K562 (cell line): Measurements from ENCODE around the gene SLC34A3. TPM values are rescaled to one million over a fixed set of nuclear protein-coding genes. Genes with fewer than 3 reads are reported as not detected.
A peak's percentile ranks its signal among the peaks of the same experiment; 100 is the strongest.

Source experiments
- CBX3 ChIP-seq, 2 experiments: IDR thresholded peaks; 1 replicate in 1 of 2; 2 replicates in 1 of 2; pipeline ENCODE4 v1.6.1; 2012; ENCODE audit warnings: inconsistent platforms in 2 of 2, low read length in 2 of 2, borderline replicate concordance in 1 of 2, control low read depth in 1 of 2
- DPF2 ChIP-seq: fragments of 450-650 bp; IDR thresholded peaks from 2 replicates; pipeline ENCODE4 v1.6.1; 2016
- FIP1L1 ChIP-seq: fragments of 200-400 bp; formaldehyde crosslinking; IDR thresholded peaks from 2 replicates; pipeline ENCODE4 v1.6.1; 2018; ENCODE audit warnings: mild to moderate bottlenecking, low read depth, low read length; ENCODE audit not compliant: poor library complexity, severe bottlenecking
- HDAC6 ChIP-seq: IDR thresholded peaks from 2 replicates; pipeline ENCODE4 v1.6.1; 2012; ENCODE audit warnings: low read depth, mild to moderate bottlenecking, control low read depth, inconsistent platforms, low read length, moderate library complexity
- HNRNPL ChIP-seq: fragments of 200-400 bp; formaldehyde crosslinking; IDR thresholded peaks from 2 replicates; pipeline ENCODE4 v1.6.1; 2017; ENCODE audit warnings: low read depth, mild to moderate bottlenecking, low read length
- NRF1 ChIP-seq, 2 experiments: fragments of 450-650 bp; IDR thresholded peaks in 1 of 2; conservative IDR thresholded peaks in 1 of 2; 2 replicates each; pipeline ENCODE4 v1.6.1; 2014; ENCODE audit warnings: mild to moderate bottlenecking in 2 of 2
- POLR2B ChIP-seq: fragments of 450-650 bp; IDR thresholded peaks from 2 replicates; pipeline ENCODE4 v1.6.1; 2018; ENCODE audit warnings: low read depth; ENCODE audit not compliant: partially characterized antibody
- RB1 ChIP-seq: fragments of 450-650 bp; IDR thresholded peaks from 2 replicates; pipeline ENCODE4 v1.6.1; 2017; ENCODE audit warnings: low read depth, mild to moderate bottlenecking
- RBBP5 ChIP-seq: fragments of 200-600 bp; sonication (generic); IDR thresholded peaks from 2 replicates; pipeline ENCODE4 v1.6.1; 2012; ENCODE audit warnings: borderline replicate concordance, mild to moderate bottlenecking, low read length, control low read depth, inconsistent platforms; ENCODE audit not compliant: insufficient read depth, poor library complexity, severe bottlenecking
- SAFB ChIP-seq: fragments of 200-400 bp; formaldehyde crosslinking; IDR thresholded peaks from 2 replicates; pipeline ENCODE4 v1.6.1; 2017; ENCODE audit warnings: low read depth, low read length, borderline replicate concordance
- SIN3A ChIP-seq, 2 experiments: fragments of 150-350 bp in 1 of 2; IDR thresholded peaks; 2 replicates each; pipeline ENCODE4 v1.6.1; 2011 to 2016; ENCODE audit warnings: borderline replicate concordance in 2 of 2, low read depth in 2 of 2, low read length in 2 of 2, mild to moderate bottlenecking in 2 of 2, moderate library complexity in 2 of 2; ENCODE audit not compliant: control insufficient read depth in 1 of 2
- SREBF1 ChIP-seq: fragments of 150-350 bp; IDR thresholded peaks from 2 replicates; pipeline ENCODE4 v1.6.1; 2014; ENCODE audit warnings: antibody characterized with exemption, low read depth, low read length, borderline replicate concordance
- polyA plus RNA-seq, 8 experiments: library from polyadenylated mRNA; depleted of rRNA in 4 of 8; stranded (reverse) in 5 of 8; unstranded in 3 of 8; fragments of >200 nt; fragmentation: Nextera tagmentation in 2 of 8; fragmentation: Illumina TruSeq in 1 of 8; extraction: Ambion mirVana in 2 of 8; extraction: Trizol in 1 of 8; gene quantifications; 2 replicates each; pipeline versions ENCODE4 v1.2.1 to v1.2.3, GENCODE V29; 2011 to 2014; ENCODE audit warnings: inconsistent platforms in 1 of 8, missing spikeins in 1 of 8
- total RNA-seq, 7 experiments: library from RNA; depleted of rRNA in 6 of 7; stranded (reverse); fragments of >200 nt in 6 of 7; fragmentation: Illumina TruSeq in 2 of 7; extraction: Trizol in 2 of 7; gene quantifications; 2 replicates each; pipeline versions ENCODE4 v1.2.1 to v1.2.3, GENCODE V29; 2011 to 2021; ENCODE audit warnings: low replicate concordance in 1 of 7
- TF ChIP-seq, protein P1 (sequence below): fragments of 250-450 bp; sonication (Bioruptor Pico); IDR thresholded peaks from 2 replicates; pipeline ENCODE4 v1.5.0; 2020; ENCODE audit warnings: mild to moderate bottlenecking, borderline replicate concordance
- TF ChIP-seq, protein P2 (sequence below): sonication (generic); formaldehyde crosslinking; IDR thresholded peaks from 2 replicates; pipeline ENCODE4 v1.8.0; 2023; ENCODE audit warnings: mild to moderate bottlenecking, missing genetic modification reagents
- TF ChIP-seq, protein P3 (sequence below): fragments of 250-450 bp; sonication (Bioruptor Pico); IDR thresholded peaks from 2 replicates; pipeline ENCODE4 v1.5.0; 2021
- TF ChIP-seq, protein P4 (sequence below), 2 experiments: fragments of 450-650 bp; IDR thresholded peaks; 2 replicates each; pipeline ENCODE4 v1.6.1; 2016

The SLC34A3 gene
- total and polyA plus RNA-seq, 9 of the 15 experiments (the other 6 are each of a cell fraction or from before 2014, with no cell fraction given) = not detected

DNA sequence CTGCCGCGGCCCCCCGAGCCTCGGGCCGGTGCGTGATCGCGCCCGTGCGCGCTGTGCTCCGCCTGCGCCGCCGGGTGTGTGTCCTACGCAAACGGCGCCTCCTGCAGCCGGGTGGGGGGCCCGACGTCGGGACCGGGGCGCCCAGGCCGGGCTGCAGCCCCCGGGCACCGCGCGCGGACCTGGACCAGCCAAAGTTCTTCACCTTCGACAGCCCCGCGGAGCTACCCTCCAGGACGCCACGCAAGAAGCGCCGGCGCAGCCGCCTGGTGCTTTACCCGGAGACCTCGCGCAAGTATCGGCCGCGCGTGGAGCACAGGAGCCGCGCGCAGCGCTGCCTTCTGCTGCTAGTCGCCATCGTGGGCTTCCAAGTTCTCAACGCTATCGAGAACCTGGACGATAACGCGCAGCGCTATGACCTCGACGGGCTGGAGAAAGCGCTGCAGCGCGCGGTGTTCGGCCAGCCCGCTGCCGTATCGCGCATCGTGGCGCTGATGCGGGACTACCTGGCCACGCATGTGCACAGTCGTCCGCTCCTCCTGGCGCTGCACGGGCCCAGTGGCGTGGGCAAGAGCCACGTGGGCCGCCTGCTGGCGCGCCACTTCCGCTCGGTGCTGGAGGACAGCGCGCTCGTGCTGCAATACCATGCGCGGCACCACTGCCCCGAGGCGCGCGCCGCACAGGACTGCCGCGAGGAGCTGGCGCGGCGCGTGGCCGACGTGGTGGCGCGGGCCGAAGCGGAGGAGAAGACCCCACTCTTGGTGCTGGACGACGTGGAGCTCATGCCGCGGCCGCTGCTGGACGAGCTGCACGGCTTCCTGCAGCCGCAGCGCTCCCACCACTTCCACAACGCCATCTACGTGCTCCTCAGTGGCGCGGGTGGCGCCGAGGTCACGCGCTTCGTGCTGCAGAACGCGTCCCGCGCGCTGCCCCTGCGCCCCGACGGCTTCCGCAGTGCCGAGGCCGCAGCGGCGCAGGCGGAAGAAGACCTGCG is 48.3 kb downstream of the SLC34A3 start (continued):
- 0 out of 2 replicates have a peak, but pooled peaks have one; percentile 12 for TF ChIP-seq SAFB
- TF ChIP-seq DPF2 = no peak
- TF ChIP-seq CBX3 (IDR thresholded peaks at IDR 0.05; ENCODE audit: borderline replicate concordance in 1 of 2, low read length in 2 of 2) = 0 out of 3 replicates have a peak, but pooled peaks of 1 of the 2 experiments have one; percentile 15
- no peak for TF ChIP-seq SREBF1
- 0 out of 4 replicates have a peak, but pooled peaks of 1 of the 2 experiments have one; percentile 12 for TF ChIP-seq SIN3A (IDR thresholded peaks at IDR 0.05; ENCODE audit: borderline replicate concordance in 2 of 2, control insufficient read depth in 1 of 2, low read depth in 2 of 2, low read length in 2 of 2)
- TF ChIP-seq, protein P1, sequence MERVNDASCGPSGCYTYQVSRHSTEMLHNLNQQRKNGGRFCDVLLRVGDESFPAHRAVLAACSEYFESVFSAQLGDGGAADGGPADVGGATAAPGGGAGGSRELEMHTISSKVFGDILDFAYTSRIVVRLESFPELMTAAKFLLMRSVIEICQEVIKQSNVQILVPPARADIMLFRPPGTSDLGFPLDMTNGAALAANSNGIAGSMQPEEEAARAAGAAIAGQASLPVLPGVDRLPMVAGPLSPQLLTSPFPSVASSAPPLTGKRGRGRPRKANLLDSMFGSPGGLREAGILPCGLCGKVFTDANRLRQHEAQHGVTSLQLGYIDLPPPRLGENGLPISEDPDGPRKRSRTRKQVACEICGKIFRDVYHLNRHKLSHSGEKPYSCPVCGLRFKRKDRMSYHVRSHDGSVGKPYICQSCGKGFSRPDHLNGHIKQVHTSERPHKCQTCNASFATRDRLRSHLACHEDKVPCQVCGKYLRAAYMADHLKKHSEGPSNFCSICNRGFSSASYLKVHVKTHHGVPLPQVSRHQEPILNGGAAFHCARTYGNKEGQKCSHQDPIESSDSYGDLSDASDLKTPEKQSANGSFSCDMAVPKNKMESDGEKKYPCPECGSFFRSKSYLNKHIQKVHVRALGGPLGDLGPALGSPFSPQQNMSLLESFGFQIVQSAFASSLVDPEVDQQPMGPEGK (CRISPR knock-in tag) = no peak
- 0 out of 2 replicates have a peak, but pooled peaks have one; percentile 32 for TF ChIP-seq RB1
- TF ChIP-seq, protein P2, sequence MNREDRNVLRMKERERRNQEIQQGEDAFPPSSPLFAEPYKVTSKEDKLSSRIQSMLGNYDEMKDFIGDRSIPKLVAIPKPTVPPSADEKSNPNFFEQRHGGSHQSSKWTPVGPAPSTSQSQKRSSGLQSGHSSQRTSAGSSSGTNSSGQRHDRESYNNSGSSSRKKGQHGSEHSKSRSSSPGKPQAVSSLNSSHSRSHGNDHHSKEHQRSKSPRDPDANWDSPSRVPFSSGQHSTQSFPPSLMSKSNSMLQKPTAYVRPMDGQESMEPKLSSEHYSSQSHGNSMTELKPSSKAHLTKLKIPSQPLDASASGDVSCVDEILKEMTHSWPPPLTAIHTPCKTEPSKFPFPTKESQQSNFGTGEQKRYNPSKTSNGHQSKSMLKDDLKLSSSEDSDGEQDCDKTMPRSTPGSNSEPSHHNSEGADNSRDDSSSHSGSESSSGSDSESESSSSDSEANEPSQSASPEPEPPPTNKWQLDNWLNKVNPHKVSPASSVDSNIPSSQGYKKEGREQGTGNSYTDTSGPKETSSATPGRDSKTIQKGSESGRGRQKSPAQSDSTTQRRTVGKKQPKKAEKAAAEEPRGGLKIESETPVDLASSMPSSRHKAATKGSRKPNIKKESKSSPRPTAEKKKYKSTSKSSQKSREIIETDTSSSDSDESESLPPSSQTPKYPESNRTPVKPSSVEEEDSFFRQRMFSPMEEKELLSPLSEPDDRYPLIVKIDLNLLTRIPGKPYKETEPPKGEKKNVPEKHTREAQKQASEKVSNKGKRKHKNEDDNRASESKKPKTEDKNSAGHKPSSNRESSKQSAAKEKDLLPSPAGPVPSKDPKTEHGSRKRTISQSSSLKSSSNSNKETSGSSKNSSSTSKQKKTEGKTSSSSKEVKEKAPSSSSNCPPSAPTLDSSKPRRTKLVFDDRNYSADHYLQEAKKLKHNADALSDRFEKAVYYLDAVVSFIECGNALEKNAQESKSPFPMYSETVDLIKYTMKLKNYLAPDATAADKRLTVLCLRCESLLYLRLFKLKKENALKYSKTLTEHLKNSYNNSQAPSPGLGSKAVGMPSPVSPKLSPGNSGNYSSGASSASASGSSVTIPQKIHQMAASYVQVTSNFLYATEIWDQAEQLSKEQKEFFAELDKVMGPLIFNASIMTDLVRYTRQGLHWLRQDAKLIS (CRISPR knock-in tag) = no peak
- TF ChIP-seq, protein P3, sequence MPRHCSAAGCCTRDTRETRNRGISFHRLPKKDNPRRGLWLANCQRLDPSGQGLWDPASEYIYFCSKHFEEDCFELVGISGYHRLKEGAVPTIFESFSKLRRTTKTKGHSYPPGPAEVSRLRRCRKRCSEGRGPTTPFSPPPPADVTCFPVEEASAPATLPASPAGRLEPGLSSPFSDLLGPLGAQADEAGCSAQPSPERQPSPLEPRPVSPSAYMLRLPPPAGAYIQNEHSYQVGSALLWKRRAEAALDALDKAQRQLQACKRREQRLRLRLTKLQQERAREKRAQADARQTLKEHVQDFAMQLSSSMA (CRISPR knock-in tag) = no peak
- TF ChIP-seq RBBP5 = no peak
- TF ChIP-seq, protein P4, sequence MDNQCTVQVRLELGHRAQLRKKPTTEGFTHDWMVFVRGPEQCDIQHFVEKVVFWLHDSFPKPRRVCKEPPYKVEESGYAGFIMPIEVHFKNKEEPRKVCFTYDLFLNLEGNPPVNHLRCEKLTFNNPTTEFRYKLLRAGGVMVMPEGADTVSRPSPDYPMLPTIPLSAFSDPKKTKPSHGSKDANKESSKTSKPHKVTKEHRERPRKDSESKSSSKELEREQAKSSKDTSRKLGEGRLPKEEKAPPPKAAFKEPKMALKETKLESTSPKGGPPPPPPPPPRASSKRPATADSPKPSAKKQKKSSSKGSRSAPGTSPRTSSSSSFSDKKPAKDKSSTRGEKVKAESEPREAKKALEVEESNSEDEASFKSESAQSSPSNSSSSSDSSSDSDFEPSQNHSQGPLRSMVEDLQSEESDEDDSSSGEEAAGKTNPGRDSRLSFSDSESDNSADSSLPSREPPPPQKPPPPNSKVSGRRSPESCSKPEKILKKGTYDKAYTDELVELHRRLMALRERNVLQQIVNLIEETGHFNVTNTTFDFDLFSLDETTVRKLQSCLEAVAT (IDR thresholded peaks at IDR 0.05) = peak in 1 of 2 experiments; percentile 78; a peak in 2 of 4 replicates
- peak; percentile 41 for TF ChIP-seq FIP1L1
- TF ChIP-seq HNRNPL = peak; percentile 71; the same call in 1 of the 2 replicates
- no peak for TF ChIP-seq POLR2B
- peak in 1 of 2 experiments; percentile 34; a peak in 2 of 4 replicates for TF ChIP-seq NRF1 (conservative IDR thresholded peaks at IDR 0.05 in 1 of 2, IDR thresholded peaks at IDR 0.05 in 1 of 2)
- no peak for TF ChIP-seq HDAC6
